ENCODE results near the gene MARK2.
A peak's percentile ranks its signal among the peaks of the same experiment; 100 is the strongest.

The MARK2 gene

DNA sequence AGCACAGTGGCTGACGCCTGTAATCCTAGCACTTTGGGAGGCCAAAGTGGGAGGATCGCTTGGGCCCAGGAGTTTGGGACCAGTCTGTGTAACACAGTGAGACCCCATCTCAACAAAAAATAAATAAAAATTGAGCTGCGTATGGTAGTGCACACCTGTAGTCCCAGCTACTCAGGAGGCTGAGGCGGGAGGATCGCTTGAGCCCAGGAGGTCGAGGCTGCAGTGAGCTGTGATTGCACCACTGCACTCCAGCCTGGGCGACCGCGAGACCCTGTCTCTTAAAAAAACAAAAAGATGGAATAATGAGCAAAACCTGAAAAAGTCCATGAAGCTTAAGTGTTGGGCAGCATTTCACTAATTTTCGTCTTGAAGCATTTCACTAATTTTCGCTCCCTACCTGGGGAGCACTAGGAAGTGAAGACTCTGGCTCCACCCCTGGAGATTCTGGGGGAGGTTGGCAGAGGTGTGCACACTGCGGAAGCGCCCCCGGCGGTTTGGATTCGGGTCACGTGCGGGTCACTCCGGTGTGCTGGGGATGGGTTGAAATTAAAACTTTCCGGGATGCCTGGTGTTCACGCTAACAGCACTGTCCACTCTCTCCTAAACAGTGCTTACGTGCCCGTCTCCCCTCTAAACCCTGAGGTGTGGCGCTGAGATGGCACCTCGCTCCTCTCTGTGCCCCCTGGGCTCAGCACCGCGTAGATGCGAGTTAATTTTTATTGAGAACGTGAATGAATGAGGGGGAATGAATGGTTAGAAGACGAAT is 99.0 kb downstream of the MARK2 start:
- no peak for DNase-seq

DNA sequence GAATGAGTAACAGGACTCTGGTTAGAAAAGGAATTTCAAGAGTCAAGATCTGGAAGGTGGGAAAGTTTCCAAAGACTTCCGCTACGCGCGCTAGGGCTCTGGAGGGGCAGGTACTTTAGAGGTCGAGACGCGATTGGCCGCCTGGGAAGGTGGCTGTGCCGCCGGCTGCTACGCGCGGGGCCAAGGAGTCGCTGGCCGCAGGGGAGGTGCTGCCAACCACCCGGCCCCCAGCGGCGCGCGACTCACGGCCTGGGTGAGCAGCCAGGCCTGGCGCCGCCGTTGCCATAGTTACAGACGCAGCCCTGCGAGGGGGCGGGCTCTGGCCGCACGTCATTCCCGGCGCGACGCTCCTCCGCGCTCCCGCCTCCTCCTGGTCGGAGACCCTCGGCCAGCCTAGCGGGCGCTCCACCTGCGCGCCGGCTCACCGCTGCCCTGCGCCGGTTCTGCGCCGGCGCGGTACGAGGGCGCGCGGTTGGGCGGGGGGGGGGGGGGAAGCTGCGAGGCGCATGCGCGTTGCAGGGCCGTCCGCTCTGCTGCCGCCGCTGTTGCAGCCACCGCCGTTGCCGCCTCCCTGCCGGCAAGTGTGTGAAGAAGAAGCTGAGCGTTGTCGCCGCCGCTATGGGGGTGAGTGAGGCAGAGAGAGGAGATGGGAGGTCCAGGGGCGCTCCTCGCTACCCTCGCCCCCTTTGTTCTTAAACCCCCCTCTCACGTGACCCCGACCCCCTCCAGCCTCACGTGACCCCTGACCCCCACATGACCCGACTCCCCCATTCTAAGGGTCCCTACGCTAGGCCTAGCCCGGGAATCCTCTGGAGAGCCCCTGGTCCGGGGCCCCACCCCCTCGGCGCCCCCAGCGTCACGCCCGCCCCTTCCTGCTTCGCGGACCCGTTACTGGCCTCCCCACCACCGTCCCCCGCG is 99.8 kb downstream of the MARK2 start, which contains the start of gene NAA40:
Gene NAA40 (plus strand): TSS at position 524 of the 918 bp plus-strand sequence. CDS start 95 bp downstream, at position 619.
- peak; percentile 84 to 98 (median 90) for DNase-seq

DNA sequence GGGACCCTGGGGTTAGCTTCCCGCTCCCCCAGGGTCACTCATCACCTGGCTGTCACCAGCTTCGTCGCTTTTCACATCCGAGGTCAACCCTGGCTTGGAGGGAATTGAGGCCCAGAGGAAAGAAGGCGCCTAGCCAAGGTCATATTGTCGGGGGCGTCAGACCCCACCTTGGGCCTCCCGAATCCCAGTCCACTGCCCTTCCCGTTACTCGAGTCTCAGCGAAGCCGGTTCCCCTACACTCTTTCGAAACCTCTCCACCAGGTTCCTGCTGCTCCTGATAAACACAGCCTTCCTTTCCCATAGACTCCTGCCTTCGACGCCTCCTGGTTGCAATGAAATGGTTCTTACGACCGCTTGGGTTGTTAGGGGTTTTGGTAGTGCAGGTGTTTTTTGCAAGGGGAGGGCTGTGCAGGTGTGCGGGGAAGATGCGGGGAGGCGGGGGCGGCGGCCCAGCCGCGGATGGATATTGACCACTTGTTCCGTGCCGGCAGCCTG is 100.5 kb downstream of the MARK2 start:
- no peak for DNase-seq

- DNase-seq: no peak
These were observed 101.9 kb downstream of the MARK2 start for GRCh38 chr11:63940786-63941185.

DNA sequence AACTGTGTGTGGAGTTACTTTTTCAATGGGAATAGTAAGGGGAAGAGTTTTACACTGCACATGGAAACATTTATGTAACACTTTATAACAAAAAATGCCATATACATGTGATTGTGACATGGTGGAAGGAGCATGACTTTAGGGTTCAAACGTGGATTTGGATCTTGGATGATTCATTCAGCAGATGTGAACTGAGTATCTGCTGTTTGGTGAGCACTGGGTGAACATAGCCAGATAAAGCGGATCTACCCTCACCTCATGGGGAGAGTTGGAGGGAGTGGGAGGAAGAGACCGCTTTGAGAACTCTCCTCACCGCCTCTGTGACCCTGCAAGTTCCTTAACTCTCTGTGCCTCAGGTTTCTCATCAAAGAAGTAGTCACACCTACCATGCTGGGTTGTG is 103.0 kb downstream of the MARK2 start:
- DNase-seq: no peak

GRCh38 chr11:63942803-63943202 is 103.9 kb downstream of the MARK2 start:
- DNase-seq: no peak

- DNase-seq: no peak
These were observed 106.1 kb downstream of the MARK2 start for GRCh38 chr11:63944987-63945386.

DNA sequence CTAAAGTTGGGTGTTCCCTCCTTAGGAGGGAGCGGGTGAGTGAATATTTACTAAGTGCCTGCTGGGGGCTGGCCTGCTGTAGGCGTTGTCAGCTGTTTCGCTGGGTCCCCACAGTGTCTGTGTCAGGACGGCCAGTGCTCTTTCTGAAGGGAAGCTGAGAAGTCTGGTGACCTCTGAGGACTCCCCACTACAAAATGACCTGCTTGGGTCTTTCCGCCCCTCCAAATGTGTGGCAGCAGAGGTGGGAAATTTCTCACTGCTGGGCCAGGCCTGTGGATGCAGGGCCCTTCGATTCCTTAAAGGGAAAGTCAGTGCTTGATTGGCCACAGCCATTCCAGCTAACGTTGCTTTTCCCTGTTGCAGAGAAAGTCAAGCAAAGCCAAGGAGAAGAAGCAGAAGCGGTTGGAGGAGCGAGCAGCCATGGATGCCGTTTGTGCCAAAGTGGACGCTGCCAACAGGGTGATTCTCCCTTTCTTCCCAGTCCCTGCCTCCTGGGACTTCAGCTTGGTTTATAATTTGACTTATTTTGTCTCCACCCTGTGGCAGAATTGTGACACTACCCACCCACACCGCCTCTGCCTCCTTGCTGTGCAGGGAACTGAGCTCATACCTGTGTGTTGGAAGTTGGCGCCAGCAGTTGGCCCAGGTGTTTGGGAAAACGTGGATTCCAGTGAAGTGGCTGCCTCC is 106.7 kb downstream of the MARK2 start:
- DNase-seq: peak in 4 of 5 experiments; percentile 15 to 55 (median 32)

DNA sequence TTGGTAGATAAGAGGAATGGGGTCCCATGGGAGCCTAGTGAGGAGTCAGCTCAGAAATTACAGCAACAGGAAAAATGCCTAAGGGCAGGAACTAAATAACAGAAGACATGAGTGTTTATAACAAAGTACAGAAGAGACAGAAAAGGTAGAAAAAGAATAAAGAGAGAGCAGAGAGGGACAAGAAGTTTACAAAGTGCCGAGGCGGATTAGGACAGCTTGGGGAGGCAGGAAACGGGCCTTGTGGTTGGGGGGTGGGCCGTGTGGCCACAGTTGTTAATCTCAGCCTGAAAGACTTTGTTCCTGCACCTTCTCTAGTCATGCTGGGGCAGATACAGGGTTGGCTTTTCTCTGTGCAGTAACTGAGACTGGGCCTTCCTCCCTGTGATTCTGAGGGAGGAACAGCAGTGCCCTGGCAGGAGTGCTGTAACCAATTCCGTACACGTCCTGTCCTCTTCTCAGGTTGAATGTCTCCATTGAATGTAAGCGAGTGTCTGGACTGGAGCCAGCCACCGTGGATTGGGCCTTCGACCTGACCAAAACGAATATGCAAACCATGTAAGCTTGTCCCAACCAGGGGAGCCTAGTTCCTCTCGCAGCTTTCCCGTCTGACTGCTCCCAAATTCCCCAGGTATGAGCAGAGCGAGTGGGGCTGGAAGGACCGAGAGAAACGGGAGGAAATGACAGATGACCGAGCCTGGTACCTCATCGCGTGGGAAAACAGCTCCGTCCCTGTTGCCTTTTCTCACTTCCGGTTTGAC is 113.0 kb downstream of the MARK2 start:
- peak in 2 of 5 experiments; percentile 37 to 78 for DNase-seq

GRCh38 chr11:63952570-63952969 is 113.7 kb downstream of the MARK2 start:
- no peak for DNase-seq

- no peak for DNase-seq
These were observed 119.1 kb downstream of the MARK2 start for GRCh38 chr11:63958008-63958407.
